Epithelial cell of esophagus (primary cell): Measurements from ENCODE around the gene SLC27A5.
A peak's percentile ranks its signal among the peaks of the same experiment; 100 is the strongest.

ENCODE experiments used
- DNase-seq: peaks from one replicate; pipeline ENCODE4 v3.0.0; 2010; ENCODE audit warnings: low read depth
- H3K4me3 ChIP-seq: 2 replicates; pipeline ENCODE4 v1.5.1; 2011; ENCODE audit warnings: mild to moderate bottlenecking, low read length, control low read depth
- CTCF ChIP-seq: IDR thresholded peaks from 2 replicates; pipeline ENCODE4 v1.5.1; 2011; ENCODE audit warnings: low read depth, mild to moderate bottlenecking, low read length, control low read depth, inconsistent platforms; ENCODE audit not compliant: insufficient read depth; ENCODE audit errors: missing control alignments

The SLC27A5 gene

GRCh38 chr19:58557221-58558065, 45.7 kb upstream of the SLC27A5 start:
- DNase-seq = no peak
- TF ChIP-seq CTCF = no peak
- peak overlapping the region; percentile 90 for H3K4me3 ChIP-seq

GRCh38 chr19:58556622-58557220, 44.9 kb upstream of the SLC27A5 start:
- DNase-seq = no peak
- H3K4me3 ChIP-seq = peak overlapping the region; percentile 90

GRCh38 chr19:58555920-58556621, 44.3 kb upstream of the SLC27A5 start:
- no peak for TF ChIP-seq CTCF
- DNase-seq = no peak
- no peak overlapping the region for H3K4me3 ChIP-seq

More at GRCh38 chr19:58556622-58557220, 44.9 kb upstream of the SLC27A5 start:
- no peak for TF ChIP-seq CTCF

GRCh38 chr19:58555369-58555885, 43.6 kb upstream of the SLC27A5 start:
- DNase-seq = no peak
- peak overlapping the region; percentile 94 for H3K4me3 ChIP-seq
- no peak for TF ChIP-seq CTCF

GRCh38 chr19:58554494-58555368, 42.9 kb upstream of the SLC27A5 start, which contains the start of gene CHMP2A:
Gene CHMP2A, minus strand, starts transcription at chr19:58555105. Its CDS starts 893 bp downstream, at chr19:58554212.
- peak; percentile 95 for DNase-seq
- no peak for TF ChIP-seq CTCF
- H3K4me3 ChIP-seq = peak within 1 kb of the TSS; percentile 94
